Neural cell (in vitro differentiated cells): ENCODE data around the gene DSCAM.

Source experiments
- CTCF ChIP-seq: fragments of 450-650 bp; IDR thresholded peaks from 2 replicates; pipeline ENCODE4 v1.5.1; 2014; ENCODE audit warnings: antibody characterized with exemption, mild to moderate bottlenecking, moderate library complexity; ENCODE audit not compliant: poor library complexity, severe bottlenecking
- EZH2 ChIP-seq: fragments of 200-600, 300-800 bp; shearing (Covaris generic), sonication (generic); IDR thresholded peaks from 2 replicates; pipeline ENCODE4 v1.6.1; 2014; ENCODE audit warnings: antibody characterized with exemption, low read length, borderline replicate concordance, mild to moderate bottlenecking; ENCODE audit not compliant: insufficient read depth, poor library complexity, severe bottlenecking
- RAD21 ChIP-seq: fragments of 450-650 bp; conservative IDR thresholded peaks from 2 replicates; pipeline ENCODE4 v1.6.1; 2014; ENCODE audit warnings: antibody characterized with exemption, mild to moderate bottlenecking, moderate library complexity
- TAF1 ChIP-seq: IDR thresholded peaks from 2 replicates; pipeline ENCODE4 v1.6.1; 2012; ENCODE audit warnings: low read depth

GRCh38 chr21:39966786-39967185 is 880.2 kb downstream of the DSCAM start:
- TF ChIP-seq CTCF (no peak), TAF1 (no peak), EZH2 (no peak), RAD21 (no peak)
